Right lobe of liver (tissue), 6 donors: ENCODE data around the gene OR2AK2. TPM values are rescaled to one million over a fixed set of nuclear protein-coding genes. Genes with fewer than 3 reads are reported as not detected.
"Not testable (repeated sequence)": the region's sequence is repeated elsewhere in the genome, so short reads cannot be mapped to it uniquely, and the experiment has no call there.

ENCODE experiments used
- ATAC-seq, 4 donors: fragments of 200-7000 bp; cut with Tn5 transposase; one replicate each; pipeline ENCODE4 v1.9.1; 2020; ENCODE audit warnings: mild to moderate bottlenecking in 4 of 4, moderate library complexity in 4 of 4
- DNase-seq, 3 donors: peaks; one replicate each; pipeline ENCODE4 v3.0.0-alpha.2; 2020
- H3K27ac ChIP-seq, 3 donors: fragments of 200-600 bp; one replicate each; pipeline ENCODE4 v1.8.0; 2022
- H3K27me3 ChIP-seq, 2 donors: fragments of 200-600 bp; one replicate each; pipeline ENCODE4 v1.8.0; 2022
- H3K36me3 ChIP-seq, 4 donors: fragments of 200-600 bp; sonication (generic) in 1 of 4; one replicate each; pipeline versions ENCODE4 v1.5.1 to v1.8.0; 2017 to 2022; ENCODE audit warnings: control low read depth in 1 of 4
- H3K4me1 ChIP-seq, 4 donors: fragments of 200-600 bp; sonication (generic) in 1 of 4; one replicate each; pipeline versions ENCODE4 v1.5.1 to v1.8.0; 2017 to 2022; ENCODE audit warnings: control low read depth in 1 of 4
- H3K4me3 ChIP-seq, 3 donors: fragments of 200-600 bp; one replicate each; pipeline ENCODE4 v1.8.0; 2022
- H3K9me3 ChIP-seq, 4 donors: fragments of 200-600 bp; sonication (generic) in 1 of 4; one replicate each; pipeline versions ENCODE4 v1.5.1 to v1.8.0; 2017 to 2022; ENCODE audit warnings: control low read depth in 1 of 4
- POLR2A ChIP-seq: fragments of 450-650 bp; IDR thresholded peaks from one replicate; pipeline ENCODE4 v1.6.1; 2017; ENCODE audit warnings: antibody characterized with exemption, mild to moderate bottlenecking
- WGBS: methylation state at CpG from one replicate; pipeline ENCODE4 v1.1.6; 2018; ENCODE audit warnings: low coverage, low lambda C conversion rate; ENCODE audit not compliant: insufficient coverage; ENCODE audit errors: missing lambda C conversion rate; 5-methylcytosine and 5-hydroxymethylcytosine counted together
- intact Hi-C, 2 donors: fragments of 100-400 bp; cut with DNase I; formaldehyde crosslinking; loops; one replicate each; pipeline versions ENCODE4 v1.11.2 to v1.14.1; 2022
- total RNA-seq, 6 experiments: library from RNA; depleted of rRNA in 2 of 6; stranded (reverse); fragments of >200 nt in 2 of 6; fragmentation: NEBNext Ultra II Directional in 3 of 6; extraction: Animal tissue kit (Norgen Biotek cat#: 25700) in 3 of 6; gene quantifications; one replicate each; pipeline versions ENCODE4 v1.1.0 to v1.2.4, GENCODE V29; 2016 to 2023
- TF ChIP-seq, protein P1 (sequence below), 4 donors: fragments of 200-600 bp in 3 of 4; fragments of 450-650 bp in 1 of 4; IDR thresholded peaks; one replicate each; pipeline versions ENCODE4 v1.5.1 to v1.8.0; 2016 to 2022; ENCODE audit warnings: antibody characterized with exemption in 4 of 4, mild to moderate bottlenecking in 2 of 4
- donor health status: DM: no; HTN: yes; CAD: no.
- donor health status: DM: no; HTN: no; CAD: no.
- donor health status: DM: no; HTN: no; CAD: no.
- donor health status: DM: no; HTN: yes; CAD: no.
- donor health status: DM: no; HTN: yes; CAD: no.

The OR2AK2 gene
- total RNA-seq, 6 experiments from 2014 or later = not detected

DNA sequence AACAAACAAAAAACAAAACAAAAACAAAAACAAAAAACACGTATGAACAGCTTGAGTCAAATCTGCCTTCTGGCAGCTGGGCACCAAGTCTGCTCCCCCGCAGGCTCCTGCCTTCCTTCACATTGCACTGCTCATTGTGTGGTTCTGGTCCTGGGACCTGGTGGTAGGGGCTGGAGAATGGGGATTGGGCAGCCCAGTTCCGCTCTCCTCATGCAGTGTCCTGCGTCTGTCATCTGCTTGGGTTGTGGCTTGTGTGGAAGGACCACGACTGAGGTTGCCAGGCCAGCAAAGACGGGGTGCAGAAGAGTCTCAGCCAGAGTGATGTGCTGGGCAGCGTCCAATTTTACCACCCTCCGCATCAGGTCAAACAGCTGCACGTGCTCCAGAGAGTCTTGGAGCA, 29.3 kb upstream of the OR2AK2 start:
- Histone ChIP-seq H3K27ac (no peak overlapping the region), H3K4me1 (no peaks in the 10 kb centered on the region), H3K27me3 (no peaks in the 10 kb centered on the region), H3K36me3 (no peaks in the 10 kb centered on the region), H3K4me3 (no peak overlapping the region), H3K9me3 (no peaks in the 10 kb centered on the region)
- ATAC-seq = no peak
- intact Hi-C loops = no loop called here
- TF ChIP-seq POLR2A = no peak
- TF ChIP-seq, protein P1, sequence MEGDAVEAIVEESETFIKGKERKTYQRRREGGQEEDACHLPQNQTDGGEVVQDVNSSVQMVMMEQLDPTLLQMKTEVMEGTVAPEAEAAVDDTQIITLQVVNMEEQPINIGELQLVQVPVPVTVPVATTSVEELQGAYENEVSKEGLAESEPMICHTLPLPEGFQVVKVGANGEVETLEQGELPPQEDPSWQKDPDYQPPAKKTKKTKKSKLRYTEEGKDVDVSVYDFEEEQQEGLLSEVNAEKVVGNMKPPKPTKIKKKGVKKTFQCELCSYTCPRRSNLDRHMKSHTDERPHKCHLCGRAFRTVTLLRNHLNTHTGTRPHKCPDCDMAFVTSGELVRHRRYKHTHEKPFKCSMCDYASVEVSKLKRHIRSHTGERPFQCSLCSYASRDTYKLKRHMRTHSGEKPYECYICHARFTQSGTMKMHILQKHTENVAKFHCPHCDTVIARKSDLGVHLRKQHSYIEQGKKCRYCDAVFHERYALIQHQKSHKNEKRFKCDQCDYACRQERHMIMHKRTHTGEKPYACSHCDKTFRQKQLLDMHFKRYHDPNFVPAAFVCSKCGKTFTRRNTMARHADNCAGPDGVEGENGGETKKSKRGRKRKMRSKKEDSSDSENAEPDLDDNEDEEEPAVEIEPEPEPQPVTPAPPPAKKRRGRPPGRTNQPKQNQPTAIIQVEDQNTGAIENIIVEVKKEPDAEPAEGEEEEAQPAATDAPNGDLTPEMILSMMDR (IDR thresholded peaks at IDR 0.05) = no peak
- WGBS = 86% methylated on average over 7 of the region's 9 CpGs
- no peak for DNase-seq

DNA sequence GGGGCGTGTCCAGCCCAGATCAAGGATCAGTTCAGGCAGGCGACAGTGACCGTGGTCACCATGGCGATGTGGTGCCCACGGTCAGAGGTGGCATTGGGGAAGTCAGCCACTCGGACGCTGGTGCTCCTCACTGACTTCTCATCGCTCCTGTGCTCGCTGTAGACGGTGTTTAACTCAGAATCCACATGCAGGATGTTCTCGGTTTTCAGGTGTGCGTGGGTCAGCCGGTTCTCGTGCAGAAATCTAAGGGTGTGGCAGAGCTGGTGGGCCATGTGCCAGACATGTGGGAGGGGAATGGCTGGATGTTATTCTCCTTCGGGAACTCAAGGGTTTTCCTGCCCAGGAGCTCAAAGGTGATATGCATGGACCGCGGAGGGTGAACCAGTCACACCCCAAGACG, 28.6 kb upstream of the OR2AK2 start:
- no peaks in the 10 kb centered on the region for H3K9me3 ChIP-seq
- H3K4me1 ChIP-seq = no peaks in the 10 kb centered on the region
- DNase-seq = no peak
- intact Hi-C loops = no loop called here
- no peak for ATAC-seq
- H3K27me3 ChIP-seq = no peaks in the 10 kb centered on the region
- no peaks in the 10 kb centered on the region for H3K36me3 ChIP-seq
- no peak overlapping the region for H3K4me3 ChIP-seq
- no peak for TF ChIP-seq POLR2A
- TF ChIP-seq, protein P1 (IDR thresholded peaks at IDR 0.05) = no peak
- H3K27ac ChIP-seq = no peak overlapping the region
- WGBS = 85% methylated on average over 13 of the region's 18 CpGs

DNA sequence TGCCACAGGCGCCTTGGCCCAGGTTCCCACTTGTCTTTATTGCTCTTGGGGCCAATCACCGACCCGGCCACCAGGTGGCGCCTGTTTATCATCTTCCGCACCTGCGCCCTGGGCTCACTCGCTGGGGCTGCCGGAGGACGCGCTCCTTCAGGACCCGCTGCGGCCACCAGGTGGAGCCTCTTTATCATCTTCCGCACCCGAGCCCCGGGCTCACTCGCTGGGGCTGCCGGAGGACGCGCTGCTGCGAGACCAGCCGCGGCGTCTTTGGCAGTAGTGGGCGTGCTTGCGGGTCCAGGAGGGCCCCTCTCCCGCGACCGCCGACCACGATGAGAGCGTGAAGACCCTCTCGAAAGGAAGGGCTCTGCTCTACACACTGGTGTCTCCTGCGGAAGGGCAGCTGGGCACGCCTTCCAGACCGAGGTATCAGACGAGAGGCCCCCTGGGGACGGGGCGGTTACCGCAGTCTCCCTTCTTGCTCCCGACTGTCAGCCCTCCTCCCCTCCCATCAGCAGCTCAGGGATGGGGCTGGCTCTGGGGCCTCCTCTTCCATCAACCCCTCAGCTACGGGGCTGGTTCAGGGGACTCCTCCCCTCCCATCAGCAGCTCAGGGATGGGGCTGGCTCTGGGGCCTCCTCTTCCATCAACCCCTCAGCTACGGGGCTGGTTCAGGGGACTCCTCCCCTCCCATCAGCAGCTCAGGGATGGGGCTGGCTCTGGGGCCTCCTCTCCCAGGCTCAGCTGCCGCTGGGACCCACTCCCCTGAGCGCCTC, 27.9 kb upstream of the OR2AK2 start:
- ATAC-seq (peak; percentile 45 to 96 (median 89)), DNase-seq (peak; percentile 49 to 72 (median 66))
- H3K27ac ChIP-seq, H3K36me3 ChIP-seq, intact Hi-C loops, H3K9me3 ChIP-seq, H3K4me3 ChIP-seq, H3K27me3 ChIP-seq, H3K4me1 ChIP-seq: not testable (repeated sequence)
- TF ChIP-seq, protein P1 (IDR thresholded peaks at IDR 0.05) = peak; percentile 35 to 53 (median 46)
- 7% methylated on average over 8 of the region's 44 CpGs for WGBS

DNA sequence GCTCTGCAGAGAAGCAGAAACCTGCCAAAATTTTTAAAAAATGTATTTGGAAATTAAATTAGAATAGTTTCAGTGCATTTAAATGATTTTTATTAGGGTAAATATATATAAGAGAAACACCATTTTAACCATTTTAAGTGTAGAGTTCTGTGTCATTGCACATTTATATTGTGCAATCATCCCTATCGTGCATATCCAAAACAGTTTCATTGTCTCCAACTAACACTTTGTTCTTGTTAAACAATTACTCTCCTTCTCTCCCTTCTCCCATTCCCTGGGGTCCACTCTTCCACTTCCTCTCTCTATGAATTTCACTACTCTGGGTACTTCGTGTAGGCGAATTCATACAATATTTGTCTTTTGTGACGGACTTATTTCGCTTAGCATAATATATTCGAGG, 22.4 kb upstream of the OR2AK2 start:
- no peaks in the 10 kb centered on the region for H3K36me3 ChIP-seq
- no peak for ATAC-seq
- H3K4me3 ChIP-seq = no peak overlapping the region
- no peaks in the 10 kb centered on the region for H3K4me1 ChIP-seq
- 63% methylated on average over 6 of the region's 6 CpGs for WGBS
- H3K27ac ChIP-seq = no peak overlapping the region
- H3K9me3 ChIP-seq = no peaks in the 10 kb centered on the region
- TF ChIP-seq, protein P1 (IDR thresholded peaks at IDR 0.05) = no peak
- no peak for TF ChIP-seq POLR2A
- intact Hi-C loops = no loop called here
- H3K27me3 ChIP-seq = no peaks in the 10 kb centered on the region
- DNase-seq = no peak
